Activated naive CD8-positive, alpha-beta T cell treated with anti-CD3 and anti-CD28 coated beads, Interleukin-2, amount 10 ng/mL, durations not matched to agents 7 days and 5 days (primary cell): ENCODE results near the gene HSFX3. TPM values are rescaled to one million over a fixed set of nuclear protein-coding genes. Genes with fewer than 3 reads are reported as not detected.
A peak's percentile ranks its signal among the peaks of the same experiment; 100 is the strongest.
"Not testable (repeated sequence)": the region's sequence is repeated elsewhere in the genome, so short reads cannot be mapped to it uniquely, and the experiment has no call there.

Experiments
- ATAC-seq: fragments of 150-1000 bp; cut with Tn5 transposase; one replicate; pipeline ENCODE4 v1.10.0; 2021; ENCODE audit warnings: low read depth, moderate library complexity
- POLR2A ChIA-PET: fragments of 350-600 bp; sonication (Branson Sonifier 250); formaldehyde crosslinking; loops from one replicate; lab custom pipeline; 2021; ENCODE audit warnings: antibody characterized with exemption; lab: Charles Lee
- DNase-seq: peaks from one replicate; pipeline ENCODE4 v3.0.0; 2021
- H3K27ac Mint-ChIP-seq: one replicate; pipeline ENCODE4 v1.8.0; 2022; ENCODE audit warnings: mild to moderate bottlenecking, mixed read lengths
- H3K27me3 Mint-ChIP-seq: one replicate; pipeline ENCODE4 v1.8.0; 2022; ENCODE audit warnings: mild to moderate bottlenecking, moderate library complexity, mixed read lengths
- H3K36me3 Mint-ChIP-seq: one replicate; pipeline ENCODE4 v1.8.0; 2021; ENCODE audit warnings: mild to moderate bottlenecking, mixed read lengths
- H3K4me1 Mint-ChIP-seq: one replicate; pipeline ENCODE4 v1.8.0; 2021; ENCODE audit warnings: mixed read lengths
- H3K4me3 Mint-ChIP-seq: one replicate; pipeline ENCODE4 v1.8.0; 2022; ENCODE audit warnings: mild to moderate bottlenecking, moderate library complexity, mixed read lengths
- H3K9me3 Mint-ChIP-seq: one replicate; pipeline ENCODE4 v1.8.0; 2021; ENCODE audit warnings: mixed read lengths
- total RNA-seq, 2 experiments: library from RNA; stranded (reverse); gene quantifications; one replicate each; pipeline ENCODE4 v1.2.3, GENCODE V29; 2021

Gene HSFX3
- total RNA-seq, 2 experiments from 2014 or later: not detected

DNA sequence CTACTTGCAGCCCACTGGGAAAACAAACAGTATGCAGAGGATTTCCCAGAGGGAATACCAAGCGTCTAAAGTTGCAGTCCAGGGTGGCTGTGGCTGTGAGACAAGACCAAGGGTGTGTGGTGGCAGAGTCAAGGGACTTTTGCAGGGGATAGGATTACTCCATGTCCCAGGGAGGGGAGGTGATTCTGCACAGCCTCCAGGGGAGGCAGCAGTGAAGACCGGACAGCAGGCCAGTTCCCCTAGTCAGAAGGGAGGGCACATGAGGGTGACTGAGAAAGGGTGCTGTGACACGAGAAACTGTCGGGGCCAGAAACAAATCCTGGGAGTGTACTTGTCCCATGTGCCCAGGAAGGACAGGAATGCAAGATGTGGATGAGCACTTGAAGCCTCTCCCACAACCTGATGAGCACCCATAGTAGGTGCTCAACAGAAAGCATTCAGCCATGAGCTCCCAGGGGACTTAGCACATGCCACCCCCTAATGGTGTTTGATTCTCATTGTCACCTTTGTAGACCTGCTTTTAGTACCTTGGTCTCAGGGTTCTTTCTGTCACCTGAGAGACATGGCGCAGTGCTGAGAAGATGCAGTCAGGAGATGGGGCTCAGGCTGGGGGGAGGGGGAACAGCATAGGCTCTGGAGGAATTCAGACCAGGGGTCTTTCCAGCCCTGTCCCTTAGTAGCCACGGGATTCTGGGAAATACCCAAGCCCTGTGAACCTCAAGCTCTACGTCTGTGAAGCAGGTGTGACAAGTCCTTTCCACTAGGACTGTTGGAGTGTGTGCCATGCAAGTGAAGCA lies 18.1 kb upstream of the HSFX3 start:
- Mint-ChIP-seq H3K9me3 (no peaks in the 10 kb centered on the region), H3K27ac (no peak overlapping the region), H3K4me1 (peaks cover 3% of the 10 kb centered on the region), H3K36me3 (no peaks in the 10 kb centered on the region), H3K27me3 (peaks cover 5% of the 10 kb centered on the region), H3K4me3 (no peak overlapping the region)
- ATAC-seq (no peak), DNase-seq (no peak)
- POLR2A ChIA-PET: no interaction called here

DNA sequence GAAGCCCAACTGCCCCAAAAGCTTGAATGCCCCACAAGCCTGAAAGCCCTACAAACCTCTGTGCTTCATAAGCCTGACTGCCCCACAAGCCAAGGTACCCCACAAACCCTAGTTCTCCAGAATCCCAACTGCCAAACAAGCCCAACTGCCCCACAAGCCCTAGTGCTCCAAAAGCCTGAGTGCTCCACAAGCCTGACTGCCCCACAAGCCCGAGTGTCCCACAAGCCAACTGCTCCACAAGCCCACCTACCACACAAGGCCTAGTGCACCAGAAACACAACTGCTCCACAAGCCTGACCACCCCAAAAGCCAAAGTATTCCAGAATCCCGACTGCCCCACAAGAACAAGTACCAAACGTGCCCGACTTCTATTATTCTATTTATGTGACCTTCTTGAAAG lies 13.6 kb upstream of the HSFX3 start:
- H3K9me3 Mint-ChIP-seq: no peaks in the 10 kb centered on the region
- no peaks in the 10 kb centered on the region for H3K4me1 Mint-ChIP-seq
- no peak overlapping the region for H3K4me3 Mint-ChIP-seq
- DNase-seq (no peak), ATAC-seq (no peak)
- no peaks in the 10 kb centered on the region for H3K36me3 Mint-ChIP-seq
- peaks cover 5% of the 10 kb centered on the region for H3K27me3 Mint-ChIP-seq
- POLR2A ChIA-PET: no interaction called here
- no peak overlapping the region for H3K27ac Mint-ChIP-seq

DNA sequence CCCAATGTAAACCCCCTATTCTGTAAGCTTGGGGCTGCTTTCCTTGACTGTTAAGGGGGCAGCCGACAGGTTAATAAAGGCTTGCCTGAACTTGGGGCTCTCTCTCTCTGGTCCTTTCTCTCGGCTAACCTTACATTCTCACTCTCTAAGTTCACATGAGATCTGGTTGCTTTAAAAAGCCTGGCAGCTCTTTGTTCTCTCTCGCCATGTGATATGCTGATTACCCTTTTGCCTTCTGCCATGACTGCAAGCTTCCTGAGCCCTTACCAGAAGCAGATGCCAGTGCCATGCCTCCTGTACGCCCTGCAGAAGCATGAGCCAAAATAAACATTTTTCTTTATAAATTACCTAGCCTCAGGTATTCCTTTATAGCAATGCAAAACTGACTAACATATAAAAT lies 5.5 kb upstream of the HSFX3 start:
- DNase-seq, H3K27ac Mint-ChIP-seq, H3K27me3 Mint-ChIP-seq, H3K4me3 Mint-ChIP-seq, H3K9me3 Mint-ChIP-seq, H3K36me3 Mint-ChIP-seq, ATAC-seq, H3K4me1 Mint-ChIP-seq, POLR2A ChIA-PET: not testable (repeated sequence)

DNA sequence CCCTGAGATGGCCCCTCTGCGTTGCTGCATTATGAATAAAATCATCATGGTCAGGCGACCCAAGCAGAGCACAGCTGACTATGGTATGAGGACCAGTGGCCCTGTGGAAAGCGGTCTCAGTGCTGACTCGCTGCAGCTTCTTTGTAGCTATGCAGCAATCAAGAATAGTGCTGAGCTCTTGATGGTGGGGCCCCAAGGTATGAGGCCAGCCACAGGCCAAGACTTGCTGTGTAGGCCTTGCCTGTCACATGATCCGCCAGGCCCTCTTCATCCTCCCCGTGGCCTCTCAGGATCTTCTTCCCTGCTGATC lies 2.2 kb upstream of the HSFX3 start:
- not testable (repeated sequence) for ATAC-seq

DNA sequence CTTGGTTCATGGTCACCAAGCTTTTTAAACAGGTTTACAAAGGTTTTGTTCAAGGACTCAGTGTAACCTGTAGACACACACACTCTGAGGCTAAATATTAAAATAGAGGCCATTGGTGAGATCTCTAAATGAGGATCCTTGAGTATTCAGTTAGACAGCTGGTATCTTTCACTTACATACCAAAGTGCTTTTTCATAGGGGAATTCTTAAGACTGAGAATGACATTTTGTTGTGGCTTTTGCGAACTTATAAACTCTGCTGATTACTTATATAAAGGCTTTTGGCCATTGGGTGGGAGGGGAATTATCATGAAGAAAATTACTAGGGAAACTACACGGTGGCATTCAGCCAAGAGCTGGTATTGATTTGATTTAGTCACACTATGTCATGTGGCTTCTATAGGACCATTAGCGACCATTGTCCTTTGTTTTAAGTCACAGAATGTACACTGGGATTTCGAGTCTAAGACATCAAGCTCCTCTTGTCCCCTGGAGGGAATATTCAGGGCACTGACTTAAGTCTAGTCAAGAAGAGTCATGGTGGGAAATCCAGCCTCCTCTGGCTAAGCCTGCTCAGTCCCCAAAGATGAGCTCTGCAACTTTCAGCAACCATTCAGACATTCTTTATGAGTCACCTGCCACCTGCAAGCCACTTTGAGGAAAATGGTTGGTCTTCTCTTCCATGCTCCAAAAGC lies 1.7 kb upstream of the HSFX3 start:
- H3K4me3 Mint-ChIP-seq, DNase-seq, H3K27me3 Mint-ChIP-seq, H3K4me1 Mint-ChIP-seq, H3K36me3 Mint-ChIP-seq, H3K27ac Mint-ChIP-seq, ATAC-seq, POLR2A ChIA-PET, H3K9me3 Mint-ChIP-seq: not testable (repeated sequence)

More for the DNA sequence above, 2.2 kb upstream of the HSFX3 start:
- H3K27ac Mint-ChIP-seq, H3K4me1 Mint-ChIP-seq, DNase-seq, H3K9me3 Mint-ChIP-seq, H3K36me3 Mint-ChIP-seq, POLR2A ChIA-PET, H3K27me3 Mint-ChIP-seq, H3K4me3 Mint-ChIP-seq: not testable (repeated sequence)

DNA sequence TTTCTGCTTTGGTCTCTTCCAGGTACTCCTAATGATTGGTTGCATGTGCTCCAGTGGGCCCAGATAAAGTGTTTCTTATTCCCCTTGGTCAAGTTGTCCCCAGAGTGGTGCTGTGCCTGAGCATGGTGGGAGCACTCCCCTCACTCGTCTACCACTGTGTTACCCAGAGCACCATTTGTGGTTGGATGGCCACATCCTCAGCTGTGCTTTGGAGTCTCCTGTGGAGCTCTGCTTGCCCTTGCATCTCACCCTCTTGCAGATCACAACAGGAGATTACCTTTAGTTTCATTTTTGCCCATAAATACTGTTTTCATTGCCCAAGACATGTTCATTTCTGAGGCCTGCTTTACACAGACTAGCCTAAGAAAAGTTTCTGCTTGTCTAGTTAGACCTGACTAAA lies 730 bp upstream of the HSFX3 start:
- H3K4me1 Mint-ChIP-seq, H3K4me3 Mint-ChIP-seq, H3K9me3 Mint-ChIP-seq, H3K36me3 Mint-ChIP-seq, H3K27me3 Mint-ChIP-seq, POLR2A ChIA-PET: not testable (repeated sequence)
- DNase-seq (peak; percentile 47), ATAC-seq (peak; percentile 92)
- peak overlapping the region; percentile 74 for H3K27ac Mint-ChIP-seq

DNA sequence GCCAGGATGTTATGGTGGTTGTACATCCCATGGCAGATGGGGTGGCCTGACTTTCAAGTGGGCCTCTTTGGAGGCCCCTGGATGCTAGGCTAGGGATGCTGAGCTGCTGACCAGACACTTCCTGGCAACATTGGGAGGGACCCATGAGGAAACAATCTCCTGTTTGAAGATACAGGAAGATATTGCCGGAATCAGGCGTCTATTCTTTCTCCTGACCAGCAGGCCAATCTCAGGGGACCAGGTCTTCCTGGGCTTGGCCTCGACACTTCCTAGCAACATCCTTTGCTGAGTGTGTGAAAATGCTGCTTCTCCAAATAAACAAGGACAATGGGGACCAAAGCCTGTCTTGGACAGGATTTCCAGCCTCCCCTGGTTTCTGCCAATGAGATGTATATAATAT lies 1.9 kb downstream of the HSFX3 start:
- POLR2A ChIA-PET, H3K27me3 Mint-ChIP-seq, H3K4me3 Mint-ChIP-seq, DNase-seq, H3K9me3 Mint-ChIP-seq, ATAC-seq, H3K4me1 Mint-ChIP-seq, H3K27ac Mint-ChIP-seq, H3K36me3 Mint-ChIP-seq: not testable (repeated sequence)

DNA sequence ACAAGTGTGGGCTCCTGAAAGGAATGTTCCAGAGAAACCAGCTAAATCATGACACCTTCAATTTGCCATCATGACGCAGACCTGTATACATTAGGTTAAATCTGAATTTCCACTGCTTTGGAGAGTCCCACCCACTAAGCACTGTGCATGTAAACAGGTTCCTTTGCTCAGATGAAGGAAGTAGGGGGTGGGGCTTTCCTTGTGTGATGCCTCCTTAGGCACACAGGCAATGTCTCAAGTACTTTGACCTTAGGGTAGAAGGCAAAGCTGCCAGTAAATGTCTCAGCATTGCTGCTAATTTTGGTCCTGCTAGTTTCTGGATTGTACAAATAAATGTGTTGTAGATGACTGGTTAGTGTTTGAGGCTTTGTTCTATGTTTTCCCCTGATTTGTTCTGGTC lies 2.8 kb downstream of the HSFX3 start:
- DNase-seq, H3K27ac Mint-ChIP-seq, H3K4me1 Mint-ChIP-seq, H3K9me3 Mint-ChIP-seq, H3K4me3 Mint-ChIP-seq, ATAC-seq, H3K36me3 Mint-ChIP-seq, POLR2A ChIA-PET, H3K27me3 Mint-ChIP-seq: not testable (repeated sequence)

DNA sequence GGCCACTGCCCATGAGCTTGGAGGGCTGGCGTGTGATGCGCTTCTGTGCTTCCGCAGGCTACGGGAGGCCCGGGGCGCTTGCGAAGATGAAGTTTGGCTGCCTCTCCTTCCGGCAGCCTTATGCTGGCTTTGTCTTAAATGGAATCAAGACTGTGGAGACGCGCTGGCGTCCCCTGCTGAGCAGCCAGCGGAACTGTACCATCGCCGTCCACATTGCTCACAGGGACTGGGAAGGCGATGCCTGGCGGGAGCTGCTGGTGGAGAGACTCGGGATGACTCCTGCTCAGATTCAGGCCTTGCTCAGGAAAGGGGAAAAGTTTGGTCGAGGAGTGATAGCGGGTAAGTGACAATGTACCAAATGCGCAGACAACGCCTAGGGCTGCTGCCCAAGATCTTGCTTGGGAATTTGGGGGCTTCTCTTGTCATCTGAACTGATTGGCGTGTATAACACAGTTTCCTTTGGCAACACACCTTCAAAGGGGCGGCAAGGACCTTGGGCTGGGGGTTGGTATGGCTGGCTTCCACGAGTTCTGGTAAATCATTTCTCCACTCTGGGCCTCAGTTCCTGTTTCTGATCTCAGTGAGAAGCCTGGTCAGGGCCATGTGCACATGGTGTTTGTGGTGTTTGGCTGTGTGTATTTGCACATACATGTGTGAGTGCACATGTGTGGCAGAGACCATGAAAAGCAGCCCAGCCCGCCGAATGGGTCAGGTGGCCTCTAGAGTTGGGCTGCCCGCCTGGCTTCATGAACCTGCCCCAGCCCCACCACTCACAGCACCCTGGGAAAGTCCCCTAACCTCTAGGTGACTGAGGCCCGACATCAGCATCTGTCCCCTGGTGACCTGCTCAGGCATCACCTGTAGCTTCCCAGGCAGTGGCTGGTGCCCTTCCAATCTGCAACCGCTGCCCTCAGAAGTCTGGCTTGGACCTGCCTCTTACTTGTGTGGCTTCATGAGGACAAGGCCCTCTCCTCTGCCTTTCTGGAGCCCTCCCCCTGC lies 3.9 kb downstream of the HSFX3 start:
- H3K9me3 Mint-ChIP-seq, H3K36me3 Mint-ChIP-seq, H3K27ac Mint-ChIP-seq, H3K27me3 Mint-ChIP-seq, ATAC-seq, H3K4me1 Mint-ChIP-seq, DNase-seq, POLR2A ChIA-PET, H3K4me3 Mint-ChIP-seq: not testable (repeated sequence)

DNA sequence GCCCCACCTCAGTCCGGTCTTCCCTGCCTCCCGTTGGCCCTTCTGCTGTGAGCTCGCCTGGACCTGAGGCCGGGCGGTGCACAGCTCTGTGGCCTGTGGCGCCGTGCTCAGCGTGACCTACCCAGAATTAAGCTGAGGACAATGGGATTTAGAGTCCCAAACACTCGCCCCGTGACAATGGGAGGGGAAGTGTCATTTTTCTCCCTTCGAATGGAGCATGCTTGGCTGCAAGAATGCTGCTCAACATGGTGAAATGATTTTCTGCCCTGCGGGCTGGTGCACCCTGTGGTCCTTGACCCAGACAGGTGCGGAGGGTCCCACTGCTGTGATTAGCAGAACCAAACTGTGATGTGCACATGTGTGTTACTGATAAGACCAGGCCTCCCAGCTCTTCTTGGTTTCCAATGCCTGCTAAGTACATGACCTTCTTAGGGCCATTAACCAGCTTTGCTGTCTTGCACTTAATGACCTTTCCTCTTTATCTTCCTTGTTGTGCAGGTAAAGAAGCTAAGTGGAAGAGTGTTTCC lies 8.1 kb downstream of the HSFX3 start:
- Mint-ChIP-seq H3K27me3 (no peaks in the 10 kb centered on the region), H3K27ac (peak overlapping the region; percentile 100), H3K36me3 (no peaks in the 10 kb centered on the region), H3K4me1 (peaks cover 3% of the 10 kb centered on the region), H3K4me3 (peak overlapping the region; percentile 94), H3K9me3 (no peaks in the 10 kb centered on the region)
- POLR2A ChIA-PET: interaction anchor here (3.1 to 3.2 kb wide), 2 partner anchors 30 to 37 kb away, joined by 12 to 22 read pairs; partner anchors contain the start of gene IDS
- no peak for ATAC-seq
- no peak for DNase-seq

DNA sequence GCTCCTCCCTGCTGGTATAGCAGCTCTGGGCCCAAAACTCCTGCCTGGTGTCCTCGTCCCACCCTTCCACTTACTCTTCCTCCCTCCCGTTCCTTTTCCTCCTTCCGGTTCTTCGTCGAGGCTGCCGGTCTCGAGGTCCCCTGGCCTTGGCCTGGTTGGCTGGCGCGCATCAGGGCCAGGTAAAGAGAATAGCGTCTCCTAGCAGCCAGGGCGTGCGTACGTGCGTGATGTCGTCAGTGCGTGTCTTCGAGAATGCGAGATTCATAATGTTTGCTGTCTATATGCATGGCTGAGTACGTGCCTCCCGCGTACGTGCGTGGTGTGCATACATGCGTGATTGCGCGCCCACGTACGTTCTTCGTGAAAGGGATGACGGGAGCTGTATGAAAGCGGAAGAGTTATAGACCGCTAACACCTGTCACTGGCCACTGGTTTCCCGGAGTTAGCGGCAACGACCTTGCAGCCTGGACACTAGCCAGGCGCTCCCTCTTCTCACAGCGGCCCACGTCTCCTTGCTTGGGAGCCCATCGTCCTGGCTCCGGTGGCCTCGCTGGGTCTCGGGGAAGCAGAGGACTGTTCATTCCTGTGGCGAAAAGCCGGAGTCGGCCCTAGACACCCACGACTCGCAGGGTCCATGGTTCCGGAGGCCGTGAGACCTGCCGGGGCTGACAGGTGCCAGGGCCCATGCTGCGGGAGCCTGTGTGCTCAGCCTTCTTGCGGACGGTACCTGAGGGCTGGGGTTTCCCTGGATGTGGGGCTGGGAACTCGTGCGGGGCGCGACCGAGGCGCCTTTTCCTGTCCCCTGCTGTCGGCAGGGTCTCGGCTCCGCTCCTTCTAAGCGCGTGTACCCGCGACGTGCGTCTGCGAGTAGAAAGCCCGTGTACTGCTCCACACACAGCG lies 8.9 kb downstream of the HSFX3 start, which contains the start of gene EOLA1:
Gene EOLA1, plus strand, starts transcription at position 392 of the 900 bp plus-strand sequence. CDS start 4,619 bp downstream, outside the sequence.
- POLR2A ChIA-PET: interaction anchor here (0.6 to 3.2 kb wide), 10 partner anchors 13 to 847 kb away, joined by 3 to 22 read pairs (median 4); partner anchors contain the start of genes EOLA2 and IDS

DNA sequence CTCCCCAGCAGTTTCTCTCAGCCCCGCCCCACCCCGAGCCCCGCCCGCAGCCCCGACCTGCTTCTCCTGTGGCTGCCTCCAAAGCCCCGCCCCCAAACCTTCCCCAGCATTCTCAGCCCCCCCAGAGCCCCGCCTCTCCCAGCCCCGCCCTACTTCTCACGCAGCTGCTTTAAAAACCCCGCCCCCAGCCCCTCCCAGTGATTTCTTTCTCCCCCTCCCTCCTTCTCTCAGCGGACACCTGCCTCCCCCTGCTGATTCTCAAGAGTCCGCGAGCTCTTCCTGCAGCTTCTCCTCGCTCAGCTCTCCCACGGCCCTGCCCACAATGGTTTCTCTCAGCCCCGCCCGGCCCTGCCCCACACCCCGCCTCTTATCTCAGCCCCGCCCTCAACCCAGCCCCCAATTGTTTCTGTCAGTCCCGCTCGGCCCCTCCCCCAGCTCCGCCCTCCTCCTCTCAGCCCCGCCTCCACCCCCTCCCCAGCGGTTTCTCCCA lies 9.5 kb downstream of the HSFX3 start:
- H3K4me1 Mint-ChIP-seq: peaks cover 3% of the 10 kb centered on the region
- no peaks in the 10 kb centered on the region for H3K36me3 Mint-ChIP-seq
- H3K4me3 Mint-ChIP-seq: peak overlapping the region; percentile 94
- H3K9me3 Mint-ChIP-seq: no peaks in the 10 kb centered on the region
- no peaks in the 10 kb centered on the region for H3K27me3 Mint-ChIP-seq
- peak overlapping the region; percentile 100 for H3K27ac Mint-ChIP-seq
- ATAC-seq: peak; percentile 31
- DNase-seq: peak; percentile 82
- POLR2A ChIA-PET: interaction anchor here (0.6 to 3.2 kb wide), 12 partner anchors 12 to 846 kb away, joined by 3 to 22 read pairs (median 4); partner anchors contain the start of genes EOLA2 and IDS

More for the DNA sequence above, 8.9 kb downstream of the HSFX3 start, which contains the start of gene EOLA1:
- Mint-ChIP-seq H3K27me3 (no peaks in the 10 kb centered on the region), H3K36me3 (no peaks in the 10 kb centered on the region), H3K9me3 (no peaks in the 10 kb centered on the region), H3K4me3 (peak within 1 kb of the TSS; percentile 94), H3K27ac (peak within 1 kb of the TSS; percentile 100), H3K4me1 (peaks cover 3% of the 10 kb centered on the region)
- peak; percentile 77 for ATAC-seq
- peak; percentile 81 for DNase-seq
